ENCODE measurements around the gene OBP2B.
"Not testable (repeated sequence)": the region's sequence is repeated elsewhere in the genome, so short reads cannot be mapped to it uniquely, and the experiment has no call there.

OBP2B gene

GRCh38 chr9:133238272-133238850 lies 29.3 kb upstream of the OBP2B start:
- peak; percentile 56 for DNase-seq
- ATAC-seq: peak; percentile 70

- no peak for ATAC-seq
- DNase-seq: no peak
Observed at GRCh38 chr9:133237035-133237731, 28.1 kb upstream of the OBP2B start.

GRCh38 chr9:133236291-133237034 lies 27.4 kb upstream of the OBP2B start:
- ATAC-seq, DNase-seq: not testable (repeated sequence)

GRCh38 chr9:133235549-133236222 lies 26.6 kb upstream of the OBP2B start:
- DNase-seq (no peak), ATAC-seq (no peak)

GRCh38 chr9:133234577-133235322 lies 25.7 kb upstream of the OBP2B start:
- ATAC-seq (no peak), DNase-seq (no peak)

- ATAC-seq (no peak), DNase-seq (no peak)
Observed at GRCh38 chr9:133233681-133234432, 24.8 kb upstream of the OBP2B start.

GRCh38 chr9:133231934-133232568 lies 23.0 kb upstream of the OBP2B start:
- not testable (repeated sequence) for DNase-seq, ATAC-seq

GRCh38 chr9:133230514-133230913 lies 21.5 kb upstream of the OBP2B start:
- not testable (repeated sequence) for DNase-seq, ATAC-seq

GRCh38 chr9:133230093-133230492 lies 21.0 kb upstream of the OBP2B start:
- no peak for DNase-seq

GRCh38 chr9:133228474-133229193 lies 19.6 kb upstream of the OBP2B start:
- not testable (repeated sequence) for ATAC-seq, DNase-seq

More at GRCh38 chr9:133230093-133230492, 21.0 kb upstream of the OBP2B start:
- ATAC-seq: no peak

GRCh38 chr9:133227996-133228395 lies 18.9 kb upstream of the OBP2B start:
- not testable (repeated sequence) for ATAC-seq, DNase-seq

- no peak for DNase-seq
- ATAC-seq: no peak
Observed at GRCh38 chr9:133227242-133227860, 18.3 kb upstream of the OBP2B start.

- no peak for DNase-seq
- no peak for ATAC-seq
Observed at GRCh38 chr9:133226219-133227171, 17.4 kb upstream of the OBP2B start.

GRCh38 chr9:133225171-133226011 lies 16.3 kb upstream of the OBP2B start:
- ATAC-seq (no peak), DNase-seq (no peak)

GRCh38 chr9:133224762-133225161 lies 15.7 kb upstream of the OBP2B start:
- ATAC-seq: no peak
- no peak for DNase-seq

GRCh38 chr9:133223159-133223756 lies 14.2 kb upstream of the OBP2B start:
- not testable (repeated sequence) for ATAC-seq, DNase-seq

GRCh38 chr9:133221994-133222393 lies 12.9 kb upstream of the OBP2B start:
- DNase-seq, ATAC-seq: not testable (repeated sequence)
